ENCODE data around the gene CLDN7. TPM values are rescaled to one million over a fixed set of nuclear protein-coding genes. Genes with fewer than 3 reads are reported as not detected.

The CLDN7 gene
- total RNA-seq, 1 experiment from 2014 or later = 177 TPM

DNA sequence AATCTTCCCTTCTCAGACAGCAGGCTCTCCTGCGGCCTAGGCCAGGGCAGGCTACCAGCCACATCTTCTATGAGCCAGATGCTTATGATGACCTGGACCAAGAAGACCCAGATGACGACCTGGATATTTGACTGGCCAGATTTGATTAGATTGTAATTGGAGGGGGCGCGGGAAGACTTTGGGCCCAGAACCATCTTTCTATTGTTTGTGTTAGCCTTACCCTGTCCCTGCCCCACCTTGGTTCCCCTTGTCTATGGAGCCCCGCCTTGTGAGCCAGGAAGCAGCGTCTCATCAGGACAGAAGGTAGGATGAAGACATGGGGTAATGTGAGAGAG is 2.8 kb downstream of the CLDN7 start:
- TF ChIP-seq, protein P1, sequence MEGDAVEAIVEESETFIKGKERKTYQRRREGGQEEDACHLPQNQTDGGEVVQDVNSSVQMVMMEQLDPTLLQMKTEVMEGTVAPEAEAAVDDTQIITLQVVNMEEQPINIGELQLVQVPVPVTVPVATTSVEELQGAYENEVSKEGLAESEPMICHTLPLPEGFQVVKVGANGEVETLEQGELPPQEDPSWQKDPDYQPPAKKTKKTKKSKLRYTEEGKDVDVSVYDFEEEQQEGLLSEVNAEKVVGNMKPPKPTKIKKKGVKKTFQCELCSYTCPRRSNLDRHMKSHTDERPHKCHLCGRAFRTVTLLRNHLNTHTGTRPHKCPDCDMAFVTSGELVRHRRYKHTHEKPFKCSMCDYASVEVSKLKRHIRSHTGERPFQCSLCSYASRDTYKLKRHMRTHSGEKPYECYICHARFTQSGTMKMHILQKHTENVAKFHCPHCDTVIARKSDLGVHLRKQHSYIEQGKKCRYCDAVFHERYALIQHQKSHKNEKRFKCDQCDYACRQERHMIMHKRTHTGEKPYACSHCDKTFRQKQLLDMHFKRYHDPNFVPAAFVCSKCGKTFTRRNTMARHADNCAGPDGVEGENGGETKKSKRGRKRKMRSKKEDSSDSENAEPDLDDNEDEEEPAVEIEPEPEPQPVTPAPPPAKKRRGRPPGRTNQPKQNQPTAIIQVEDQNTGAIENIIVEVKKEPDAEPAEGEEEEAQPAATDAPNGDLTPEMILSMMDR (conservative IDR thresholded peaks at IDR 0.05) = no peak
- no peak overlapping the region for H3T11ph ChIP-seq (ENCODE audit: low read length)
- Mint-ChIP-seq H3K36me3 (ENCODE audit: insufficient read depth in 1 of 3, low read depth in 3 of 3) (peaks cover 19 to 57% (median 44%) of the 10 kb centered on the region in 3 experiments), H3K27me3 (ENCODE audit: low read depth) (peaks cover 2% of the 10 kb centered on the region), H3K4me3 (peak overlapping the region; percentile 59 to 86), H3K4me1 (peaks cover 22 to 35% of the 10 kb centered on the region in 2 experiments), H3K9me3 (peaks cover 0 to 4% of the 10 kb centered on the region in 2 experiments; a peak in 1 of 5 replicates), H3K27ac (peak overlapping the region in 1 of 3 experiments; percentile 88; a peak in 3 of 7 replicates)
- H3K27ac ChIP-seq (ENCODE audit: insufficient read length, low read depth, low read length) = no peak overlapping the region
- no peak overlapping the region for H4K8ac ChIP-seq (replicated peaks; ENCODE audit: insufficient read length, low read depth, low read length)
- no peaks in the 10 kb centered on the region for H3K79me1 ChIP-seq (ENCODE audit: insufficient read depth, low read depth, low read length, poor library complexity, severe bottlenecking)
- H3K23ac ChIP-seq (ENCODE audit: insufficient read length, low read depth, low read length) = no peak overlapping the region
- WGBS (ENCODE audit: extremely low coverage, insufficient read length, low lambda C conversion rate) = no CpG with 5 or more reads among the region's 6 CpGs
- H3K4me1 ChIP-seq (ENCODE audit: insufficient read depth, low read length) = peaks cover 4% of the 10 kb centered on the region; the same call in 1 of the 2 replicates
- no peak overlapping the region for H4K5ac ChIP-seq (ENCODE audit: insufficient read length, low read depth, low read length)
- no peaks in the 10 kb centered on the region for H3K27me3 ChIP-seq (ENCODE audit: insufficient read depth, low read length)
- no peak overlapping the region for H3K9ac ChIP-seq (ENCODE audit: extremely low read depth, insufficient read length, low read length)
- H3K4me2 ChIP-seq (ENCODE audit: insufficient read depth, insufficient read length, low read length) = no peak overlapping the region
- H2AK5ac ChIP-seq (ENCODE audit: insufficient read length, low read length) = no peak overlapping the region
- H3K18ac ChIP-seq (ENCODE audit: insufficient read length, low read depth, low read length) = no peak overlapping the region
- H2AFZ ChIP-seq (ENCODE audit: low read length) = no peak overlapping the region
- H3K56ac ChIP-seq (ENCODE audit: insufficient read length, low read depth, low read length) = no peak overlapping the region
- no peak overlapping the region for H2BK20ac ChIP-seq (ENCODE audit: low read depth, low read length, poor library complexity, severe bottlenecking)
- no peak overlapping the region for H3K14ac ChIP-seq (ENCODE audit: insufficient read depth, low read length)
- no peak overlapping the region for H2BK120ac ChIP-seq (ENCODE audit: low read depth, low read length, poor library complexity, severe bottlenecking)
- peaks cover 25% of the 10 kb centered on the region for H3K23me2 ChIP-seq (ENCODE audit: insufficient read length, low read depth, low read length, poor library complexity, severe bottlenecking)
- H2BK5ac ChIP-seq (ENCODE audit: insufficient read length, low read length) = no peak overlapping the region
- no peaks in the 10 kb centered on the region for H4K20me1 ChIP-seq (ENCODE audit: control insufficient read depth, insufficient read depth, insufficient read length)
- no peak overlapping the region for H2BK12ac ChIP-seq (ENCODE audit: insufficient read length, low read depth, low read length)
- no peak overlapping the region for H3K4ac ChIP-seq (ENCODE audit: low read depth, low read length)
- H4K91ac ChIP-seq (ENCODE audit: insufficient read length, low read depth, low read length) = no peak overlapping the region
- no peaks in the 10 kb centered on the region for H3K9me3 ChIP-seq (ENCODE audit: control insufficient read depth, low read depth, low read length)
- H3K79me2 ChIP-seq (ENCODE audit: insufficient read depth, low read length) = peaks cover 8% of the 10 kb centered on the region; the same call in 1 of the 2 replicates
- no peak overlapping the region for H2BK15ac ChIP-seq (ENCODE audit: low read depth, low read length)
- DNase-seq = no peak

Measured in H9 (cell line).